NOMO-1 treated with DMSO at 0.1 percent for 48 hours (cell line): ENCODE data around the gene PLEKHM2.

Experiments used
- DNase-seq: peaks from one replicate; lab custom pipeline; 2025; ENCODE audit not compliant: unreplicated experiment; lab: John Stamatoyannopoulos, UW

Gene PLEKHM2

GRCh38 chr1:15702722-15703550 is 18.8 kb downstream of the PLEKHM2 start:
- no peak for DNase-seq

DNA sequence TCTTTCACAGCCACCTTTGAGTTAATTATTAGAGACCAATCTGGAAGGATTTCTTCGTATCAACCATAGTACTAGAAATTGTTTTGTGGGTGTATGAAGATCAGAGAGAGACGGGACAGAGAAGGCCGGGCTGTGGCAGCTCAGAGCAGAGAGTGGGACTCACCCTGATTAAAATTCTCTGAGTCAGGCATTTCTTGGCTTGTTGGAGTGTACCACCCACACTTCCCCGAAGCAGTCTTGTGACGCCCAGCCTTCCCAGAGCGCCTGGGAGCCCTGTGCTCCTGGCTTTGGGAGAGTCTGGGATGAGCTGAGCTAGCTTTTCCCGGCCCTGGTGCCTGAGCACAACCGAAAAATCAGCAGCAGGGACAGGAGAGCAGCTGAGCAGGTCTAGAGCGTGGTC is 19.4 kb downstream of the PLEKHM2 start:
- no peak for DNase-seq

DNA sequence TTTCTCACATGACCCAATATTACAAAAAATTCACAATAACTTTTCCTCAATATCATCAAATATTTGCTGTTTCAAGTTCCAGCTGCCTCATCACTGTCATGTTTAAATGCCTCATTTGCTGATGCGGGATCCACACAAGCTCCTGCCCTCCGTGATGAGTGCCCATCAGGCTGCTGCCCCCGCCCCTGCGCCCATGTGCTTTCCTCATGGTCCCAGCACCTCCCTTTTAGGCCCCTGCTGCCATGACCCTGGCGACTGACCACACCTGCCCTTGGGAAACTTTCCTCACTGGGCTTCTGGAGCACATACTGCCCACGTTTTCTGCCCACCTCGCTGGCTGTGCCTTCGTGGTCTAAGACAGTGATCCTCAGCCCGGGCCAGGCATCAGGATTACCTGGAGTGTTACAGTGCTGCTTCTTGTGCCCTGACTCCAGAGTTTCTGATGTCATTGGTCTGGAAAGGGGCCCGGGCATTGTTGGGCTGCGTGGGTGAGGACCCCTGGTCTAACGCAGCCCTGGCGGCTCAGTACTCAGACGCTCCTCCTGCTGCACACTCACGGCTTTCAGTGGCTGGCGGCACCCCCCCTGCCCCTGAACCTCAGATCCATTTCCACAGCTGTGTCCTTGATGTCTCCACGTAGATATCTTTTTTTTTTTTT is 20.5 kb downstream of the PLEKHM2 start:
- DNase-seq = no peak

DNA sequence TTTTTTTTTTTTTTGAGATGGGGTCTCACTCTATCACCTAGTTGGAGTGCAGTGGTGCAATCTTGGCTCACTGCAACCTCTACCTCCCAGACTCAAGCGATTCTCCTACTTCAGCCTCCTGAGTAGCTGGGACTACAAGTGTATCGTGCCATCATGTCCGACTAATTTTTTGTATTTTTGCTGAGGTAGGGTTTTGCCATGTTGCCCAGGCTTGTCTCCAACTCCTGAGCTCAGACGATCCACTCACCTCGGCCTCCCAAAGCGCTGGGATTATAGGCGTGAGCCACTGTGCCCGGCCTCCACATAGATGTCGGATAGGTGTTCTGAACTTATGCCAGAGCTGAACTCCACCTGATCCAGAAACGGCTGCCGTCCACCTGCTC is 21.1 kb downstream of the PLEKHM2 start:
- DNase-seq = no peak

DNA sequence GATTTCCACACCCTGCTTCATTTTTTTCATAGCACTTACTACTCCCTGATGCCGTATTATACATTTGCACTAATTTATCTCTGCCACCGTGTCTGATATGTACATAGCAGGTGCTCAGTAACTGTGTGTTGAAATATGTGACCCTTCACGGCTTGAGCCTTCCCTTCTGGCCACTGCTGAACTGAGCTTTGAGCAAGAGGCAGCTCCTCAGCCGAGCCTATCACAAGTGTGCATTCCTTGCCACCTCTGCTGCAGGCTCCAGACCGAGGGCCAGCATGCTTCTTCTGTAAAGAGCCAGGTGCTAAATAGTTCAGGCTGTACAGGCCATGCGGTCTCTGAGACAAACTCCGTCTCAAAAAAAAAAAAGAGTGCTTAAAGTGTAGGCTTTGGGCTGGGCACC is 22.6 kb downstream of the PLEKHM2 start:
- no peak for DNase-seq

- DNase-seq = no peak
Observed at GRCh38 chr1:15707239-15707925, 23.3 kb downstream of the PLEKHM2 start.

DNA sequence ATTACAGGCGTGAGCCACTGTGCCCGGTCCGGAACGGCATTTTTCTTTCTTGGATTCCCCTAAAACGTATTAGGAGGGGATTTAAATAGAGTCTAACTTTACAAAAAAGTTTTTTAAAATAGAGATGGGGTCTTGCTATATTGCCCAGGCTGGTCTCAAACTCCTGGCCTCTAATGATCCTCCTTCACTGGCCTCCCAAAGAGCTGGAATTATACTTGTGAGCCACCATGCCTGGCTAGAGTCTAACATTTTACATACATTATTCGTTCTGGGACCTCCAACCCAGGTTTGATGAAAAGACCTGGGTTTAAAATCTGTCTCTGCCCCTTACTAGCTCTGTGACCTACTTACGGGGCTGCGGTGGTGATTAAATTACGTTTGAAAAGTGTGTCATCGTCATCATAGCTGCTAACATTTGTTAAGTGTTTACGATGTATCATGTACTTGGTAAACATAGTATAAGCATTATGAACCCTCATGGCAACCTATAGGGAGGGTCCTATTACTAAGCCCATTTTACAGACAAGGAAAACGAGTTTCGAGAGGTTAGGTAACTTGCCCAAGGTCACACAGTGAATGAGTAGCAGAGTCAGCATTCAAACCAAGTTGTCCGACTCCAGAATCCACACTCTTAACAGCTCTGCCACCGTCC is 24.5 kb downstream of the PLEKHM2 start:
- no peak for DNase-seq

DNA sequence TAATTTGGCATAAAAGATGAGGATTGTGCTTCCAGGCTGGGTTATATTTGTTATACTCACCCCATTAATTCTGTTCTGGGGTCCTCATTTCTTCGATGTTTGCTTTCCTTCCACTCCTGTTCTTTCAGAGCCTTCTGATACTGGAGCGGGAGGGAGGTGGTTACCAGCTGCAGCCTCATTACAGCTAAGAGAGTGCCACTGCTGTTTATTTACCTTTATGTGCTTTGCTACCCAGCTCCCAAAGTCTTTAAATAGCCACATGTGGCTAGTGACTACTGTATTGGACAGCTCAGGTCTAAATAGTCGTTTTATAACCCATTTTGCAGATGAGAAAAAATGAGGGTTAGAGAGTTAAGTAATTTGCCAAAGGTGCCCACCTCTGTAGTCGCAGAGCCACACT is 25.1 kb downstream of the PLEKHM2 start:
- DNase-seq = no peak

DNA sequence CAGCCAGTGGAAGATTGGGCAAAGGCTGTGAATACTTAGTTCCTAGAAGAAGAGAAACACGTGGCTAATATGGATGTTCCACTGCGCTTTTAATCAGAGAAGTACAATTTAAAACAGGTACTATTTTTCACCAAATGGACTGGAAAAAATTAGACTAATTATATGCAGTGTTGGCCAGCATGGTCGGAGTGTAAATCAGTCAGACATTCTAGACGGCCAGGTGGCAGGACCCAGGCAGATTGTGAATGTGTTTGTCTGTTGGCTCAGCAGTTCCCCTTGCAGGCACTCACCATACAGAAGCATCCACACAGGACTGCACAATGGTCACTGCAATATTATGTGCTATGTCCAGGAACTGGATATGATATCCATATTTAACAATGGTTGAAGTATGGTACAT is 28.0 kb downstream of the PLEKHM2 start:
- no peak for DNase-seq

DNA sequence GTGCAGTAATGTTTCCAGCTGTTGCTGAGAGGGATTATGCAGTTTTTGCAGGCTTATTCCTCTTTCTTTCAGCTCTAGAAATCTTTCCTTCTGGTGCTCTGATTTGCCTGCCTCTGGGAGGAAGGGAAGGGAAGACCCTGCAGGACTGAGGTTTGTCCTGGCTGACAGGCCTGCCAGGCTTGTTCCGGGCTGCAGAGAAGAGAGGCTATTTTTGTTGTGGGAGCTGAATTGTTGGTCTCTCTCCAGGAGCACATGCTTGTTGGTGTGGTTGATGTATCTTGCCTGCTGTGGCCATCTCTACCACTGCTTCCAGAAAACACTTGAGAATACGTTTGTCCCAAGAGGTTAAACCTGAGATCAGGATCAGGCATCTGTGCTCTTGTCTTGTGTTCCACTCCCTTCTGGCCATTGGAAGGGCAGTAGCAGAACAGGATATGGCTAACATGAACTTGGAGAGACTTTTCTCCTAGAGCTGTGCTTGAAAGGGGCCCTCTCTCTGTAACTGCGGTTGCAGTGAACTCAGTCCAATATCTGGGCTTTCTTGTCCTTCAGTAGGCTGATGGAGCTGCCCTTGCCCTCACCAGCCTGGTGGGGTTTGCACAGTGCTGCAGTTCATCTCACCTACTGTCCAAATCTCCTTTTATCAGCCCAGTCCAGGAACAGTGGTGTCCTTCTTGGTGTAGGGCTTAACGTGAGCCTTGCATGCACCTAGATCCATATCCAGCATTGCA is 30.5 kb downstream of the PLEKHM2 start:
- DNase-seq = no peak

- no peak for DNase-seq
Observed at GRCh38 chr1:15717418-15718125, 33.5 kb downstream of the PLEKHM2 start.

- DNase-seq = no peak
Observed at GRCh38 chr1:15718199-15718601, 34.1 kb downstream of the PLEKHM2 start.

DNA sequence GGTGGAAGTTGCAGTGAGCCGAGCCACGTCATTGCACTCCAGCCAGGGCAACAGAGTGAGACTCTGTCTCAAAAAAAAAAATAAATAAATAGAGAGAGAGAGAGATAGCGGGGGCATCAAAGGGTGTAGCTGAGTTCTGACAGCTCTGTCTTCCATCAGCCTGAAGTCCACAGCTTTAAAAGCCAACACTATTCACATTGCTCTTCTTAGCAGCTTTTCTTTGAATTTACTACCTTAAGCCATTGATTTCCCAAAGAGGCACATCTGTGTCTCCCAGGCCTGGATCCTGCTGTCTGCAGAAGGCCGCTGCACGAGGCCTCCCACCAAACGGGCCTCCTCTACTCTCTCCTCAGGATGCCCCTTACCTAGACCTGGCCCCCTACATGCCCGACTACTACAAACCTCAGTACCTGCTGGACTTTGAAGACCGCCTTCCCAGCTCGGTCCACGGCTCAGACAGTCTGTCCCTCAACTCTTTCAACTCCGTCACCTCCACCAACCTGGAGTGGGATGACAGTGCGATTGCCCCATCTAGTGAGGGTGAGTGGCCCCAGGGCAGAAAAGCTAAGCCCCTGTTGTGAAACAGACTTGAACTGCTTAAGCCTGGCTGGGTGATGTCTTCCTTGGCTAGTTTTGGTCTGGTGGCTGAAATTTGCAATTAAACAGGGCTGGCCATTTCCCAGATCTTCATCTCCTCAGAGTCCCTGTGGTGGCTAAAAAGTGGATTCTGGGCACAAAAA is 35.4 kb downstream of the PLEKHM2 start:
- DNase-seq = no peak

GRCh38 chr1:15720861-15721260 is 36.7 kb downstream of the PLEKHM2 start:
- DNase-seq = no peak

GRCh38 chr1:15722411-15722810 is 38.3 kb downstream of the PLEKHM2 start:
- DNase-seq = no peak

- no peak for DNase-seq
Observed at GRCh38 chr1:15722836-15723532, 38.9 kb downstream of the PLEKHM2 start.

DNA sequence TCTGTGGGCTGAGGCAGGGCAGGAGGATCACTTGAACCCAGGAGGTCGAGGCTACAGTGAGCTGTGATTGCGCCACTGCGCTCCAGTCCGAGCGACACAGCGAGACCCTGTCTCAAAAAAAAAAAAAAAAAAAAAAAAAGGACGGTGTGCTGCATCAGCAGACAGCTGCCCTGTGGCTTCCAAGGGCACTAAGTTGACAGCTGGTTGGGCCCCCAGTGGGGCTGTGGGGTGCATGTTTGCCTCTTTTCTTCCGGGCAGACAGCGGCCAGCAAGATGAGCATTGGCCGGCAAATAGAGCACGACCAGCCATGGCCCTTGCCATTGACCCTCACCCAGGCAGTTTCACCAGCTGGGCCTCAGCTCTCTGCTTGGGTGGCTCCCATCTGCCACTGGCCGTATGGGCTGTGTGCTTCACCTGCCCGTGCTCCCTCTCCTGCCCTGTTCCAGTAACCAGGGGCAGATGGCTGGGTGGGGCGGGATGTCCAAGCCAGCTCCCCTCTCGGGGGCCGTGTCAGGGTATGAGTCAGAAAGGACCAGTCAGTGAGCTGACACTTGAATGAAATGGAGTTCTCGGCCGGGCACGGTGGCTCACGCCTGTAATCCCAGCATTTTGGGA is 39.6 kb downstream of the PLEKHM2 start:
- no peak for DNase-seq
